HCT116 (cell line): ENCODE results near the gene USP12. TPM values are rescaled to one million over a fixed set of nuclear protein-coding genes. Genes with fewer than 3 reads are reported as not detected.
"Not testable (repeated sequence)": the region's sequence is repeated elsewhere in the genome, so short reads cannot be mapped to it uniquely, and the experiment has no call there.

ENCODE experiments used
- ATAC-seq: fragments of 200-7000 bp; cut with Tn5 transposase; 2 replicates; pipeline ENCODE4 v1.9.1; 2020; ENCODE audit warnings: mild to moderate bottlenecking, moderate library complexity
- BruUV-seq: library from RNA; stranded (reverse); fragments of 400-500 nt; replicated peaks from 2 replicates; lab custom pipeline; 2021; lab: Mats Ljungman, UMichigan
- CTCF ChIA-PET: fragments of 300-600 bp; sonication (Branson Sonifier 250); formaldehyde crosslinking; loops from one replicate; lab custom pipeline; 2021; ENCODE audit warnings: antibody characterized with exemption; lab: Charles Lee
- POLR2A ChIA-PET: fragments of 300-600, 350-600 bp; sonication (Branson Sonifier 250); formaldehyde crosslinking; loops from one replicate; lab custom pipeline; 2021; ENCODE audit warnings: antibody characterized with exemption; lab: Charles Lee
- RAD21 ChIA-PET, 2 experiments: fragments of 300-600 bp; sonication (Branson Sonifier 250); formaldehyde crosslinking; loops; one replicate each; lab custom pipeline; 2023; ENCODE audit warnings: low total read pairs in 2 of 2; ENCODE audit not compliant: uncharacterized antibody in 2 of 2, unreplicated experiment in 2 of 2, low non-redundant PET in 1 of 2; lab: Charles Lee
- DNase-seq: peaks from one replicate; pipeline ENCODE4 v3.0.0-alpha.2; 2010; ENCODE audit warnings: low read depth, low spot score
- H2AFZ ChIP-seq: fragments of 200-600 bp; shearing (Covaris generic), sonication (generic); 2 replicates; pipeline ENCODE4 v1.6.1; 2017; ENCODE audit warnings: low read depth, mixed run types, mixed read lengths, antibody characterized with exemption, low read length; ENCODE audit not compliant: poor library complexity, severe bottlenecking
- H3K27ac ChIP-seq: 2 replicates; pipeline ENCODE4 v1.5.1; 2012; ENCODE audit warnings: low read depth, low read length
- H3K27me3 ChIP-seq: fragments of 200-600 bp; sonication (generic); 2 replicates; pipeline ENCODE4 v1.6.1; 2016; ENCODE audit warnings: mixed run types, low read length, mixed read lengths; ENCODE audit not compliant: insufficient read depth
- H3K36me3 ChIP-seq, 2 experiments: fragments of 200-500 bp in 1 of 2; fragments of 200-600 bp in 1 of 2; sonication (Bioruptor generic) in 1 of 2; sonication (generic) in 1 of 2; 2 replicates each; pipeline versions ENCODE4 v1.5.1 to v1.6.1; 2014 to 2016; ENCODE audit warnings: low read length in 2 of 2, inconsistent platforms in 1 of 2, mixed read lengths in 1 of 2, mixed run types in 1 of 2; ENCODE audit not compliant: insufficient read depth in 2 of 2, control insufficient read depth in 1 of 2
- H3K4me1 ChIP-seq, 2 experiments: fragments of 200-600 bp in 1 of 2; sonication (generic) in 1 of 2; 2 replicates each; pipeline versions ENCODE4 v1.5.1 to v1.6.1; 2012 to 2017; ENCODE audit warnings: low read length in 2 of 2, inconsistent platforms in 1 of 2, mild to moderate bottlenecking in 1 of 2, mixed read lengths in 1 of 2, mixed run types in 1 of 2, moderate library complexity in 1 of 2; ENCODE audit not compliant: insufficient read depth in 2 of 2, control insufficient read depth in 1 of 2
- H3K4me2 ChIP-seq: fragments of 200-600 bp; sonication (generic); 2 replicates; pipeline ENCODE4 v1.6.1; 2017; ENCODE audit warnings: mixed run types, low read length, mixed read lengths
- H3K4me3 ChIP-seq, 2 experiments: fragments of 200-600 bp in 1 of 2; sonication (generic) in 1 of 2; replicated peaks in 1 of 2; 2 replicates each; pipeline ENCODE4 v1.5.1; 2011 to 2016; ENCODE audit warnings: low read length in 2 of 2, control low read depth in 1 of 2, low read depth in 1 of 2, mild to moderate bottlenecking in 1 of 2, mixed read lengths in 1 of 2, mixed run types in 1 of 2
- H3K79me2 ChIP-seq: fragments of 200-600 bp; sonication (generic); 2 replicates; pipeline ENCODE4 v1.6.1; 2017; ENCODE audit warnings: mild to moderate bottlenecking, mixed run types, low read length, moderate library complexity, mixed read lengths; ENCODE audit not compliant: insufficient read depth
- H3K9ac ChIP-seq: fragments of 200-600 bp; sonication (generic); 2 replicates; pipeline ENCODE4 v1.6.1; 2016; ENCODE audit warnings: low read length, mixed read lengths
- H3K9me2 ChIP-seq: fragments of 200-600 bp; sonication (generic), shearing (Covaris generic); 2 replicates; pipeline ENCODE4 v1.6.1; 2017; ENCODE audit warnings: mixed run types, mild to moderate bottlenecking, moderate library complexity; ENCODE audit not compliant: insufficient read depth
- H3K9me3 ChIP-seq, 2 experiments: fragments of 200-500 bp in 1 of 2; fragments of 200-600 bp in 1 of 2; sonication (Bioruptor generic) in 1 of 2; sonication (generic) in 1 of 2; 2 replicates each; pipeline ENCODE4 v1.6.1; 2014 to 2017; ENCODE audit warnings: low read length in 2 of 2, mixed read lengths in 2 of 2, inconsistent platforms in 1 of 2, low read depth in 1 of 2, mild to moderate bottlenecking in 1 of 2, mixed run types in 1 of 2, moderate library complexity in 1 of 2; ENCODE audit not compliant: control insufficient read depth in 1 of 2, insufficient read depth in 1 of 2
- H4K20me1 ChIP-seq: fragments of 200-600 bp; sonication (generic), shearing (Covaris generic); 2 replicates; pipeline ENCODE4 v1.6.1; 2017; ENCODE audit warnings: mixed run types, mild to moderate bottlenecking, moderate library complexity; ENCODE audit not compliant: insufficient read depth
- CEBPB ChIP-seq: IDR thresholded peaks from 2 replicates; pipeline ENCODE4 v1.6.1; 2012; ENCODE audit warnings: low read depth
- ELF1 ChIP-seq: IDR thresholded peaks from 2 replicates; pipeline ENCODE4 v1.6.1; 2012; ENCODE audit warnings: low read depth, borderline replicate concordance
- EZH2 ChIP-seq: fragments of 200-600 bp; sonication (generic); IDR thresholded peaks from 2 replicates; pipeline ENCODE4 v1.6.1; 2017; ENCODE audit warnings: antibody characterized with exemption, mixed run types
- FOSL1 ChIP-seq: IDR thresholded peaks from 2 replicates; pipeline ENCODE4 v1.6.1; 2012; ENCODE audit warnings: low read depth
- JUND ChIP-seq: IDR thresholded peaks from 2 replicates; pipeline ENCODE4 v1.6.1; 2012
- POLR2A ChIP-seq: IDR thresholded peaks from 2 replicates; pipeline ENCODE4 v1.7.0; 2011; ENCODE audit warnings: borderline replicate concordance; ENCODE audit not compliant: insufficient read depth, insufficient read length; ENCODE audit errors: extremely low read depth
- SIN3A ChIP-seq: IDR thresholded peaks from 2 replicates; pipeline ENCODE4 v1.6.1; 2012; ENCODE audit warnings: low read depth
- SP1 ChIP-seq: IDR thresholded peaks from 2 replicates; pipeline ENCODE4 v1.6.1; 2012; ENCODE audit warnings: low read depth
- SRF ChIP-seq: IDR thresholded peaks from 2 replicates; pipeline ENCODE4 v1.6.1; 2012; ENCODE audit warnings: low read depth
- TCF7L2 ChIP-seq: IDR thresholded peaks from 2 replicates; pipeline ENCODE4 v1.7.0; 2011; ENCODE audit warnings: borderline replicate concordance, inconsistent platforms; ENCODE audit not compliant: insufficient read depth, insufficient read length; ENCODE audit errors: extremely low read depth
- YY1 ChIP-seq: IDR thresholded peaks from 2 replicates; pipeline ENCODE4 v1.6.1; 2011; ENCODE audit warnings: low read length, low read depth, moderate library complexity, mild to moderate bottlenecking; ENCODE audit not compliant: insufficient replicate concordance; ENCODE audit errors: extremely low read depth
- intact Hi-C: fragments of 100-400 bp; cut with micrococcal nuclease; formaldehyde crosslinking; loops from 2 replicates; pipeline ENCODE4 v1.10.0; 2022
- total RNA-seq: library from RNA; stranded (reverse); gene quantifications from one replicate; pipeline ENCODE4 v1.2.1, GENCODE V29; 2021; ENCODE audit not compliant: unreplicated experiment
- TF ChIP-seq, protein P1 (sequence below): IDR thresholded peaks from 2 replicates; pipeline ENCODE4 v1.6.1; 2011; ENCODE audit warnings: mild to moderate bottlenecking, low read length, moderate library complexity; ENCODE audit not compliant: insufficient replicate concordance; ENCODE audit errors: extremely low read depth
- TF ChIP-seq, protein P2 (sequence below): IDR thresholded peaks from 2 replicates; pipeline ENCODE4 v1.6.1; 2012

Gene USP12
- total RNA-seq, 1 experiment from 2014 or later: 28.3 TPM

DNA sequence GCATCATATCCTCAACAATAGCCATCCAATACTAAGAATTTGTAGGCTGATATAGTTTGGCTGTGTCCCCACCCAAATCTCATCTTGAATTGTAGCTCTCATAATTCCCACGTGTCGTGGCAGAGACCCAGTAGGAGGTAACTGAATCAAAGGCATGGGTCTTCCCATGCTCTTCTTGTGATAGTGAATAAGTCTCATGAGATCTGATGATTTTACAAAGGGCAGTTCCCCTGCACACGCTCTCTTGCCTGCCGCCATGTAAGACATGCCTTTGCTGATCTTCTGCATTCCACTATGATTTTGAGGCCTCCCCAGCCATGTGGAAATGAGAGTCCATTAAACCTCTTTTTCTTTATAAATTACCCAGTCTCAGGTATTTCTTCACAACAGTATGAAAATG, 48.2 kb downstream of the USP12 start:
- BruUV-seq, H3K27ac ChIP-seq, POLR2A ChIA-PET, ATAC-seq, H3K4me2 ChIP-seq, H3K27me3 ChIP-seq, H4K20me1 ChIP-seq, H3K4me1 ChIP-seq, H3K9me2 ChIP-seq, H3K4me3 ChIP-seq, H3K9ac ChIP-seq, H3K36me3 ChIP-seq, RAD21 ChIA-PET, DNase-seq, intact Hi-C loops, CTCF ChIA-PET, H2AFZ ChIP-seq: not testable (repeated sequence)
- H3K9me3 ChIP-seq: peaks cover 0 to 14% of the 10 kb centered on the region in 2 experiments; a peak in 2 of 4 replicates
- H3K79me2 ChIP-seq: peaks cover 91% of the 10 kb centered on the region

DNA sequence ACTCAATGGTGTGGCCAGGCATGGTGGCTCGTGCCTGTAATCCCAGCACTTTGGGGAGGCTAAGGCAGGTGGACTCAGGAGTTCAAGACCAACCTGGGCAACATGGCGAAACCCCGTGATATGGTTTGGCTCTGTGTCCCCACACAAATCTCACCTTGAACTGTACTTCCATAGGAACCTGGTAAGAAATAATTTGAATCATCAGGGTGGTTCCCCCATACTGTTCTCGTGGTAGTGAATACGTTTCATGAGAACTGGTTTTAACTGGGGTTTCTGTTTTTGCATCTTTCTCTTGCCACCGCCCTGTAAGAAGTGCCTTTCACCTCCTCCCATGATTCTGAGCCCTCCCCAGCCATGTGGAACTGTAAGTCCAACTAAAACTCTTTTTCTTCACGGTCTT, 49.6 kb downstream of the USP12 start:
- peaks cover 0 to 14% of the 10 kb centered on the region in 2 experiments; a peak in 2 of 4 replicates for H3K9me3 ChIP-seq
- H3K27me3 ChIP-seq: no peaks in the 10 kb centered on the region
- ChIA-PET CTCF (no interaction called here), POLR2A (no interaction called here), RAD21 (no interaction called here)
- DNase-seq (no peak), ATAC-seq (no peak)
- H2AFZ ChIP-seq: no peak overlapping the region
- H4K20me1 ChIP-seq: peaks cover 6% of the 10 kb centered on the region; the same call in 1 of the 2 replicates
- BruUV-seq: no TSS peak
- H3K4me3 ChIP-seq: no peak overlapping the region
- no peak overlapping the region for H3K9ac ChIP-seq
- H3K9me2 ChIP-seq: no peaks in the 10 kb centered on the region
- H3K79me2 ChIP-seq: peaks cover 91% of the 10 kb centered on the region
- no peak overlapping the region for H3K27ac ChIP-seq
- H3K4me2 ChIP-seq: no peak overlapping the region
- H3K36me3 ChIP-seq: no peaks in the 10 kb centered on the region
- no peak for TF ChIP-seq ELF1
- TF ChIP-seq EZH2: no peak
- TF ChIP-seq SIN3A: no peak
- no peak for TF ChIP-seq TCF7L2
- TF ChIP-seq CEBPB: no peak
- TF ChIP-seq, protein P1, sequence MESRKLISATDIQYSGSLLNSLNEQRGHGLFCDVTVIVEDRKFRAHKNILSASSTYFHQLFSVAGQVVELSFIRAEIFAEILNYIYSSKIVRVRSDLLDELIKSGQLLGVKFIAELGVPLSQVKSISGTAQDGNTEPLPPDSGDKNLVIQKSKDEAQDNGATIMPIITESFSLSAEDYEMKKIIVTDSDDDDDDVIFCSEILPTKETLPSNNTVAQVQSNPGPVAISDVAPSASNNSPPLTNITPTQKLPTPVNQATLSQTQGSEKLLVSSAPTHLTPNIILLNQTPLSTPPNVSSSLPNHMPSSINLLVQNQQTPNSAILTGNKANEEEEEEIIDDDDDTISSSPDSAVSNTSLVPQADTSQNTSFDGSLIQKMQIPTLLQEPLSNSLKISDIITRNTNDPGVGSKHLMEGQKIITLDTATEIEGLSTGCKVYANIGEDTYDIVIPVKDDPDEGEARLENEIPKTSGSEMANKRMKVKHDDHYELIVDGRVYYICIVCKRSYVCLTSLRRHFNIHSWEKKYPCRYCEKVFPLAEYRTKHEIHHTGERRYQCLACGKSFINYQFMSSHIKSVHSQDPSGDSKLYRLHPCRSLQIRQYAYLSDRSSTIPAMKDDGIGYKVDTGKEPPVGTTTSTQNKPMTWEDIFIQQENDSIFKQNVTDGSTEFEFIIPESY: no peak
- TF ChIP-seq SRF: no peak
- TF ChIP-seq, protein P2, sequence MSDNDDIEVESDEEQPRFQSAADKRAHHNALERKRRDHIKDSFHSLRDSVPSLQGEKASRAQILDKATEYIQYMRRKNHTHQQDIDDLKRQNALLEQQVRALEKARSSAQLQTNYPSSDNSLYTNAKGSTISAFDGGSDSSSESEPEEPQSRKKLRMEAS: no peak
- TF ChIP-seq JUND: no peak
- TF ChIP-seq YY1: no peak
- no peak for TF ChIP-seq FOSL1
- no peak for TF ChIP-seq SP1
- no peak for TF ChIP-seq POLR2A
- intact Hi-C loops: no loop called here
- peaks cover 2 to 6% of the 10 kb centered on the region in 2 experiments; a peak in 2 of 4 replicates for H3K4me1 ChIP-seq
